Measurements from ENCODE around the gene LIPC.

GRCh38 chr15:58404020-58404419, 27.8 kb upstream of the LIPC start:
- TF ChIP-seq POLR2A (IDR thresholded peaks at IDR 0.05) (no peak), CTCF (IDR thresholded peaks at IDR 0.05) (no peak), EP300 (IDR thresholded peaks at IDR 0.05) (no peak)

Data from sigmoid colon (tissue), 4 donors.